SW480 (cell line): ENCODE measurements around the gene RCC1.
"Not testable (repeated sequence)": the region's sequence is repeated elsewhere in the genome, so short reads cannot be mapped to it uniquely, and the experiment has no call there.

Experiments
- DNase-seq: peaks from one replicate; pipeline ENCODE4 v3.0.0-alpha.2; 2016; ENCODE audit warnings: low spot score

Gene RCC1

GRCh38 chr1:28545246-28545628 lies 39.4 kb downstream of the RCC1 start:
- no peak for DNase-seq

GRCh38 chr1:28548318-28548717 lies 42.5 kb downstream of the RCC1 start:
- DNase-seq, result no peak

- no peak for DNase-seq
These were observed 45.5 kb downstream of the RCC1 start for GRCh38 chr1:28551381-28551780.

GRCh38 chr1:28552758-28553663 lies 47.2 kb downstream of the RCC1 start, which contains the start of gene TRNAU1AP:
Gene TRNAU1AP, plus strand, starts transcription at chr1:28553085. Its CDS starts 26 bp downstream, at chr1:28553111.
- DNase-seq, result peak; percentile 91

- no peak for DNase-seq
These were observed 55.0 kb downstream of the RCC1 start for GRCh38 chr1:28560886-28561285.

- DNase-seq, result no peak
These were observed 58.5 kb downstream of the RCC1 start for GRCh38 chr1:28564310-28564709.

- DNase-seq, result no peak
These were observed 59.2 kb downstream of the RCC1 start for GRCh38 chr1:28565040-28565439.

- no peak for DNase-seq
These were observed 59.9 kb downstream of the RCC1 start for GRCh38 chr1:28565726-28566125.

GRCh38 chr1:28566931-28567330 lies 61.1 kb downstream of the RCC1 start:
- no peak for DNase-seq

- DNase-seq, result no peak
These were observed 66.1 kb downstream of the RCC1 start for GRCh38 chr1:28571911-28572310.

- DNase-seq, result not testable (repeated sequence)
These were observed 67.0 kb downstream of the RCC1 start for GRCh38 chr1:28572891-28573290.

- DNase-seq, result no peak
These were observed 67.7 kb downstream of the RCC1 start for GRCh38 chr1:28573564-28573963.

GRCh38 chr1:28577052-28577678 lies 71.3 kb downstream of the RCC1 start:
- DNase-seq, result no peak

- no peak for DNase-seq
These were observed 72.1 kb downstream of the RCC1 start for GRCh38 chr1:28577738-28578536.

- no peak for DNase-seq
These were observed 72.9 kb downstream of the RCC1 start for GRCh38 chr1:28578696-28579218.

GRCh38 chr1:28579401-28579800 lies 73.6 kb downstream of the RCC1 start:
- no peak for DNase-seq

- DNase-seq, result peak; percentile 68
These were observed 75.1 kb downstream of the RCC1 start for GRCh38 chr1:28580722-28581530.

GRCh38 chr1:28581531-28582247 lies 75.8 kb downstream of the RCC1 start:
- DNase-seq, result peak; percentile 95

GRCh38 chr1:28582248-28582615 lies 76.4 kb downstream of the RCC1 start:
- peak; percentile 61 for DNase-seq

- not testable (repeated sequence) for DNase-seq
These were observed 80.9 kb downstream of the RCC1 start for GRCh38 chr1:28586585-28587391.
